ENCODE measurements around the gene DHFR2. TPM values are rescaled to one million over a fixed set of nuclear protein-coding genes. Genes with fewer than 3 reads are reported as not detected.
A peak's percentile ranks its signal among the peaks of the same experiment; 100 is the strongest.

DHFR2 gene
- total RNA-seq, 1 experiment from 2014 or later = 9.8 TPM

DNA sequence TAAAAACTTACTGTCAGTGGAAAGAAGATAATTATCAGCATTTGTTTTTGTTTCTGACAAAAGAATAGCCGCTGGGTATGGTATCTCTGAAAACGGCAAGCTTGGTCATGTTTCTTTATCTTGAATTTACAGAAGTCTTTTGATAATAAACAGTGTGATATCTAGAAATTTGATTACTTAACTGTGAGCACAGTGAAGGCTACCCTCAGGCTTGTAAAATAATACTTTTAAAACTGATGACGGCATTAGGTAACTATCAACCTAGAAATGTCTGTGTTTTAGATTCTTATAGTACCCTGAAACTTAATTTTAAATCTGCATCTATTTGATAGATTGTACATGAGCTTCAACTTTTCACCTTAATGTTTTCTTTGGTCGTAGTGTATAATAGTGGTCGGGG, 43.6 kb upstream of the DHFR2 start:
- no TSS peak for BruUV-seq (replicated peaks)
- H3K27ac ChIP-seq (ENCODE audit: low read depth, low read length, poor library complexity, severe bottlenecking) = no peak overlapping the region
- ChIA-PET CTCF (no interaction called here), POLR2A (ENCODE audit: low non-redundant PET) (no interaction called here)
- H3K36me3 ChIP-seq (ENCODE audit: insufficient read depth, low read length, poor library complexity, severe bottlenecking) = no peaks in the 10 kb centered on the region
- no peak for DNase-seq (ENCODE audit: low spot score)
- TF ChIP-seq, protein P1, sequence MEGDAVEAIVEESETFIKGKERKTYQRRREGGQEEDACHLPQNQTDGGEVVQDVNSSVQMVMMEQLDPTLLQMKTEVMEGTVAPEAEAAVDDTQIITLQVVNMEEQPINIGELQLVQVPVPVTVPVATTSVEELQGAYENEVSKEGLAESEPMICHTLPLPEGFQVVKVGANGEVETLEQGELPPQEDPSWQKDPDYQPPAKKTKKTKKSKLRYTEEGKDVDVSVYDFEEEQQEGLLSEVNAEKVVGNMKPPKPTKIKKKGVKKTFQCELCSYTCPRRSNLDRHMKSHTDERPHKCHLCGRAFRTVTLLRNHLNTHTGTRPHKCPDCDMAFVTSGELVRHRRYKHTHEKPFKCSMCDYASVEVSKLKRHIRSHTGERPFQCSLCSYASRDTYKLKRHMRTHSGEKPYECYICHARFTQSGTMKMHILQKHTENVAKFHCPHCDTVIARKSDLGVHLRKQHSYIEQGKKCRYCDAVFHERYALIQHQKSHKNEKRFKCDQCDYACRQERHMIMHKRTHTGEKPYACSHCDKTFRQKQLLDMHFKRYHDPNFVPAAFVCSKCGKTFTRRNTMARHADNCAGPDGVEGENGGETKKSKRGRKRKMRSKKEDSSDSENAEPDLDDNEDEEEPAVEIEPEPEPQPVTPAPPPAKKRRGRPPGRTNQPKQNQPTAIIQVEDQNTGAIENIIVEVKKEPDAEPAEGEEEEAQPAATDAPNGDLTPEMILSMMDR (conservative IDR thresholded peaks at IDR 0.05; ENCODE audit: low read depth, low read length) = no peak
- no peak for TF ChIP-seq EZH2 (IDR thresholded peaks at IDR 0.05; ENCODE audit: borderline replicate concordance, low read depth, low read length, poor library complexity, severe bottlenecking)
- H3K9me3 ChIP-seq (ENCODE audit: low read depth, low read length, poor library complexity, severe bottlenecking) = no peaks in the 10 kb centered on the region
- no peaks in the 10 kb centered on the region for H3K4me1 ChIP-seq (ENCODE audit: insufficient read depth, low read length, poor library complexity, severe bottlenecking)
- no peaks in the 10 kb centered on the region for H3K27me3 ChIP-seq (replicated peaks; ENCODE audit: insufficient read depth, low read depth, low read length, poor library complexity)
- intact Hi-C loops (cut with micrococcal nuclease; ENCODE audit: unreplicated experiment) = no loop called here
- H3K4me3 ChIP-seq (ENCODE audit: low read depth, low read length, poor library complexity, severe bottlenecking) = no peak overlapping the region

DNA sequence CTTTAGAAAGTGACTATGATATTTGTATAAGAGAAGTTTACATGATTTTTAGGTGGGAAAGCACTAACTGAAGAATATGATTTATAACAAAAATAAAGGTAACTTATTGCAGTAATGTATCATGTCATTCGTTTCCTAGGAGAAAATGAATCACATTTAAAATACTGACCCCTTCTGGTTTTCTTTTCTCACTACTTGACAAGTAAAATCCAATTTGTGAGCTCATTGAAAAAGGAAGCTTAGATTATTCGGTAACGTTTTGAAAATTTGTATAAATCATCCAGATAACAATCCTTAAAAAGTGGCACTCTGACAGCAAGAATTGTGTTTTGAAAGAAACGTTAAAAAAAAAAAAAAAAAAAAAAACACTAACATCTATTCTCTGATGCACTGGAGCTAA, 39.1 kb upstream of the DHFR2 start:
- H3K27me3 ChIP-seq (replicated peaks; ENCODE audit: insufficient read depth, low read depth, low read length, poor library complexity) = no peaks in the 10 kb centered on the region
- H3K4me3 ChIP-seq (ENCODE audit: low read depth, low read length, poor library complexity, severe bottlenecking) = no peak overlapping the region
- no peaks in the 10 kb centered on the region for H3K9me3 ChIP-seq (ENCODE audit: low read depth, low read length, poor library complexity, severe bottlenecking)
- H3K36me3 ChIP-seq (ENCODE audit: insufficient read depth, low read length, poor library complexity, severe bottlenecking) = no peaks in the 10 kb centered on the region
- TF ChIP-seq EZH2 (IDR thresholded peaks at IDR 0.05; ENCODE audit: borderline replicate concordance, low read depth, low read length, poor library complexity, severe bottlenecking) = no peak
- TF ChIP-seq, protein P1 (conservative IDR thresholded peaks at IDR 0.05; ENCODE audit: low read depth, low read length) = peak; percentile 42
- no TSS peak for BruUV-seq (replicated peaks)
- POLR2A ChIA-PET (ENCODE audit: low non-redundant PET) = no interaction called here
- DNase-seq (ENCODE audit: low spot score) = peak; percentile 34
- H3K27ac ChIP-seq (ENCODE audit: low read depth, low read length, poor library complexity, severe bottlenecking) = no peak overlapping the region
- H3K4me1 ChIP-seq (ENCODE audit: insufficient read depth, low read length, poor library complexity, severe bottlenecking) = peaks cover 5% of the 10 kb centered on the region
- intact Hi-C loops (cut with micrococcal nuclease; ENCODE audit: unreplicated experiment) = no loop called here
- CTCF ChIA-PET = interaction anchor here (0.7 kb wide), 1 partner anchor 655 kb away, joined by 12 read pairs; no protein-coding TSS in a partner anchor

DNA sequence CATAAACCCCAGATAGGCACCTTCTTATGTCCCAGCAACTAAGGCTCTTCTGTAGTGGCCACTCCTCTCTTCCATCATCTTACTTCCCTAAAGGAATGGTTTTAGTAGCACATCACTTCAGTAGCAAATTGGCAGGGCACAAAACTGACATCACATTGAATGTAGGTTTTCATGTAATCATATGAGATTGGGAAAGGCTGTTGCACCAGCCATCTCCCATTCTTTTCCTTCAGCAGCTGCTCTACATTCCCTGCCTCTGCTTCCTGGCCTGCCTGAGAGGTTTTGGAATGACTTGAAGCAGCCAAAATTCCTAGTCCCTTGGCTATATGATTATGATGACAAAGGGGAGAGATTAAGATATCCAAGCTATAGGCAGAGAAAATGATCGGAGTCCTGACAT, 36.6 kb upstream of the DHFR2 start:
- CTCF ChIA-PET = no interaction called here
- no peak for DNase-seq (ENCODE audit: low spot score)
- intact Hi-C loops (cut with micrococcal nuclease; ENCODE audit: unreplicated experiment) = no loop called here

More for the DNA sequence above, 36.6 kb upstream of the DHFR2 start:
- no peak overlapping the region for H3K27ac ChIP-seq (ENCODE audit: low read depth, low read length, poor library complexity, severe bottlenecking)
- H3K36me3 ChIP-seq (ENCODE audit: insufficient read depth, low read length, poor library complexity, severe bottlenecking) = no peaks in the 10 kb centered on the region
- H3K9me3 ChIP-seq (ENCODE audit: low read depth, low read length, poor library complexity, severe bottlenecking) = no peaks in the 10 kb centered on the region
- peaks cover 5% of the 10 kb centered on the region for H3K4me1 ChIP-seq (ENCODE audit: insufficient read depth, low read length, poor library complexity, severe bottlenecking)
- BruUV-seq (replicated peaks) = no TSS peak
- H3K4me3 ChIP-seq (ENCODE audit: low read depth, low read length, poor library complexity, severe bottlenecking) = no peak overlapping the region
- TF ChIP-seq EZH2 (IDR thresholded peaks at IDR 0.05; ENCODE audit: borderline replicate concordance, low read depth, low read length, poor library complexity, severe bottlenecking) = no peak
- TF ChIP-seq, protein P1 (conservative IDR thresholded peaks at IDR 0.05; ENCODE audit: low read depth, low read length) = no peak
- no peaks in the 10 kb centered on the region for H3K27me3 ChIP-seq (replicated peaks; ENCODE audit: insufficient read depth, low read depth, low read length, poor library complexity)
- POLR2A ChIA-PET (ENCODE audit: low non-redundant PET) = no interaction called here
